ENCODE data around the gene C2orf15. TPM values are rescaled to one million over a fixed set of nuclear protein-coding genes. Genes with fewer than 3 reads are reported as not detected.
A peak's percentile ranks its signal among the peaks of the same experiment; 100 is the strongest.

C2orf15 gene
- total and polyA plus RNA-seq, 9 of the 15 experiments (the other 6 are each of a cell fraction or from before 2014, with no cell fraction given): 0.04 to 0.27 (median 0.15) TPM; not detected in 1

DNA sequence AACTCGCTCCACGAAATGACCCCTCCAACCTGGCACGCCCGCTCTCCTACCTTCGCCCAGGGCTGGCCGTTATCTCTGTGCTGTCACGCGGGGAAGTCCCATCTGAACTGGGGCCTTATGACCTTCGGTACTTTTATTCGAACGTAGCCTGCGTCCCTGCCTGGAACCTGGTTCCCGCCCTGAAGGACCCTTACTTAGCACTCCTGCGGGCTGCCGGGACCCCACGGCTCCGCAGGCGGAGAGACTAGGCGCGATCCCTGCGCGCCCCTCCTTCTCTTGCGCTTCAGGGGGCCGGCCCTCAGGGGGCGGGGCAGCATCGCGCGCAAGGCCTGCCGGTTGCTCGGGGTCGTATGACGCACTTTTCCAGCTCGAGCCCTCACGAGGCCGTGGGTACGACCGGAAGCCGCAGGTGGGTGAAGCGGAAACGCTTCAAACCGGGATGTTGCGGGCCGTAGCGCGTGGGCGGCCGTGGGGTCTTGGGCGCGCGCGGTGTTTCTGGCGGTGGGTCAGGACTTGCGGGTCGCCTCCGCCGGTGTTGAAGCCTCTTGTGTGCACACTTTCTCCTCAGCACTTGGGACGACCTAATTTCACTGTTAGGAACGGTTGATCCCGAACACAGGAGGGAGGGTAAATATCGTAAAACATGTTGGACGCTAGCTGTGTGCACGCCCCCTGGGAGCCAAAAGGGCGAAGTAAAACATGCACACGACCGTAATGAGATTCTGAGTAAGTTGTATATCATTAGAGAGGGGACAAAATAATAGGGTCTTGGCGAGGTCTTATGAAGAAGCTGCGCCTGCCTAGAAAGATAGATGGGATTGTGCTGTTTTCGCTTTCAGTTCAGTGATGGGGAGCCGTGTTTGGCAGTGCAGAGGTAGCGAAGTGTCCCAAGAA is 13.4 kb downstream of the C2orf15 start, which contains the start of the genes LIPT1 and TSGA10 (continued):
- TF ChIP-seq, protein P1, sequence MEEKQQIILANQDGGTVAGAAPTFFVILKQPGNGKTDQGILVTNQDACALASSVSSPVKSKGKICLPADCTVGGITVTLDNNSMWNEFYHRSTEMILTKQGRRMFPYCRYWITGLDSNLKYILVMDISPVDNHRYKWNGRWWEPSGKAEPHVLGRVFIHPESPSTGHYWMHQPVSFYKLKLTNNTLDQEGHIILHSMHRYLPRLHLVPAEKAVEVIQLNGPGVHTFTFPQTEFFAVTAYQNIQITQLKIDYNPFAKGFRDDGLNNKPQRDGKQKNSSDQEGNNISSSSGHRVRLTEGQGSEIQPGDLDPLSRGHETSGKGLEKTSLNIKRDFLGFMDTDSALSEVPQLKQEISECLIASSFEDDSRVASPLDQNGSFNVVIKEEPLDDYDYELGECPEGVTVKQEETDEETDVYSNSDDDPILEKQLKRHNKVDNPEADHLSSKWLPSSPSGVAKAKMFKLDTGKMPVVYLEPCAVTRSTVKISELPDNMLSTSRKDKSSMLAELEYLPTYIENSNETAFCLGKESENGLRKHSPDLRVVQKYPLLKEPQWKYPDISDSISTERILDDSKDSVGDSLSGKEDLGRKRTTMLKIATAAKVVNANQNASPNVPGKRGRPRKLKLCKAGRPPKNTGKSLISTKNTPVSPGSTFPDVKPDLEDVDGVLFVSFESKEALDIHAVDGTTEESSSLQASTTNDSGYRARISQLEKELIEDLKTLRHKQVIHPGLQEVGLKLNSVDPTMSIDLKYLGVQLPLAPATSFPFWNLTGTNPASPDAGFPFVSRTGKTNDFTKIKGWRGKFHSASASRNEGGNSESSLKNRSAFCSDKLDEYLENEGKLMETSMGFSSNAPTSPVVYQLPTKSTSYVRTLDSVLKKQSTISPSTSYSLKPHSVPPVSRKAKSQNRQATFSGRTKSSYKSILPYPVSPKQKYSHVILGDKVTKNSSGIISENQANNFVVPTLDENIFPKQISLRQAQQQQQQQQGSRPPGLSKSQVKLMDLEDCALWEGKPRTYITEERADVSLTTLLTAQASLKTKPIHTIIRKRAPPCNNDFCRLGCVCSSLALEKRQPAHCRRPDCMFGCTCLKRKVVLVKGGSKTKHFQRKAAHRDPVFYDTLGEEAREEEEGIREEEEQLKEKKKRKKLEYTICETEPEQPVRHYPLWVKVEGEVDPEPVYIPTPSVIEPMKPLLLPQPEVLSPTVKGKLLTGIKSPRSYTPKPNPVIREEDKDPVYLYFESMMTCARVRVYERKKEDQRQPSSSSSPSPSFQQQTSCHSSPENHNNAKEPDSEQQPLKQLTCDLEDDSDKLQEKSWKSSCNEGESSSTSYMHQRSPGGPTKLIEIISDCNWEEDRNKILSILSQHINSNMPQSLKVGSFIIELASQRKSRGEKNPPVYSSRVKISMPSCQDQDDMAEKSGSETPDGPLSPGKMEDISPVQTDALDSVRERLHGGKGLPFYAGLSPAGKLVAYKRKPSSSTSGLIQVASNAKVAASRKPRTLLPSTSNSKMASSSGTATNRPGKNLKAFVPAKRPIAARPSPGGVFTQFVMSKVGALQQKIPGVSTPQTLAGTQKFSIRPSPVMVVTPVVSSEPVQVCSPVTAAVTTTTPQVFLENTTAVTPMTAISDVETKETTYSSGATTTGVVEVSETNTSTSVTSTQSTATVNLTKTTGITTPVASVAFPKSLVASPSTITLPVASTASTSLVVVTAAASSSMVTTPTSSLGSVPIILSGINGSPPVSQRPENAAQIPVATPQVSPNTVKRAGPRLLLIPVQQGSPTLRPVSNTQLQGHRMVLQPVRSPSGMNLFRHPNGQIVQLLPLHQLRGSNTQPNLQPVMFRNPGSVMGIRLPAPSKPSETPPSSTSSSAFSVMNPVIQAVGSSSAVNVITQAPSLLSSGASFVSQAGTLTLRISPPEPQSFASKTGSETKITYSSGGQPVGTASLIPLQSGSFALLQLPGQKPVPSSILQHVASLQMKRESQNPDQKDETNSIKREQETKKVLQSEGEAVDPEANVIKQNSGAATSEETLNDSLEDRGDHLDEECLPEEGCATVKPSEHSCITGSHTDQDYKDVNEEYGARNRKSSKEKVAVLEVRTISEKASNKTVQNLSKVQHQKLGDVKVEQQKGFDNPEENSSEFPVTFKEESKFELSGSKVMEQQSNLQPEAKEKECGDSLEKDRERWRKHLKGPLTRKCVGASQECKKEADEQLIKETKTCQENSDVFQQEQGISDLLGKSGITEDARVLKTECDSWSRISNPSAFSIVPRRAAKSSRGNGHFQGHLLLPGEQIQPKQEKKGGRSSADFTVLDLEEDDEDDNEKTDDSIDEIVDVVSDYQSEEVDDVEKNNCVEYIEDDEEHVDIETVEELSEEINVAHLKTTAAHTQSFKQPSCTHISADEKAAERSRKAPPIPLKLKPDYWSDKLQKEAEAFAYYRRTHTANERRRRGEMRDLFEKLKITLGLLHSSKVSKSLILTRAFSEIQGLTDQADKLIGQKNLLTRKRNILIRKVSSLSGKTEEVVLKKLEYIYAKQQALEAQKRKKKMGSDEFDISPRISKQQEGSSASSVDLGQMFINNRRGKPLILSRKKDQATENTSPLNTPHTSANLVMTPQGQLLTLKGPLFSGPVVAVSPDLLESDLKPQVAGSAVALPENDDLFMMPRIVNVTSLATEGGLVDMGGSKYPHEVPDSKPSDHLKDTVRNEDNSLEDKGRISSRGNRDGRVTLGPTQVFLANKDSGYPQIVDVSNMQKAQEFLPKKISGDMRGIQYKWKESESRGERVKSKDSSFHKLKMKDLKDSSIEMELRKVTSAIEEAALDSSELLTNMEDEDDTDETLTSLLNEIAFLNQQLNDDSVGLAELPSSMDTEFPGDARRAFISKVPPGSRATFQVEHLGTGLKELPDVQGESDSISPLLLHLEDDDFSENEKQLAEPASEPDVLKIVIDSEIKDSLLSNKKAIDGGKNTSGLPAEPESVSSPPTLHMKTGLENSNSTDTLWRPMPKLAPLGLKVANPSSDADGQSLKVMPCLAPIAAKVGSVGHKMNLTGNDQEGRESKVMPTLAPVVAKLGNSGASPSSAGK (IDR thresholded peaks at IDR 0.05): peak; percentile 89
- TF ChIP-seq EP300 (IDR thresholded peaks at IDR 0.05; ENCODE audit: low read length) (no peak), TCF3 (CRISPR knock-in tag; IDR thresholded peaks at IDR 0.05) (peak; percentile 52), SMARCE1 (IDR thresholded peaks at IDR 0.05) (peak; percentile 57), SMARCA4 (IDR thresholded peaks at IDR 0.05) (peak; percentile 55), KLF16 (IDR thresholded peaks at IDR 0.05) (no peak), FOXK2 (conservative IDR thresholded peaks at IDR 0.05 in 1 of 2, IDR thresholded peaks at IDR 0.05 in 1 of 2; ENCODE audit: low read depth in 2 of 2) (peak; percentile 85 to 91), BCL6 (CRISPR knock-in tag; IDR thresholded peaks at IDR 0.05) (no peak), CTBP1 (IDR thresholded peaks at IDR 0.05; ENCODE audit: borderline replicate concordance) (peak; percentile 82; the same call in 1 of the 2 replicates), PTBP1 (IDR thresholded peaks at IDR 0.05; ENCODE audit: low read depth, low read length) (no peak), POLR2AphosphoS5 (IDR thresholded peaks at IDR 0.05; ENCODE audit: control insufficient read depth, insufficient read depth, low read depth, low read length) (peak; percentile 78)
- TF ChIP-seq, protein P2, sequence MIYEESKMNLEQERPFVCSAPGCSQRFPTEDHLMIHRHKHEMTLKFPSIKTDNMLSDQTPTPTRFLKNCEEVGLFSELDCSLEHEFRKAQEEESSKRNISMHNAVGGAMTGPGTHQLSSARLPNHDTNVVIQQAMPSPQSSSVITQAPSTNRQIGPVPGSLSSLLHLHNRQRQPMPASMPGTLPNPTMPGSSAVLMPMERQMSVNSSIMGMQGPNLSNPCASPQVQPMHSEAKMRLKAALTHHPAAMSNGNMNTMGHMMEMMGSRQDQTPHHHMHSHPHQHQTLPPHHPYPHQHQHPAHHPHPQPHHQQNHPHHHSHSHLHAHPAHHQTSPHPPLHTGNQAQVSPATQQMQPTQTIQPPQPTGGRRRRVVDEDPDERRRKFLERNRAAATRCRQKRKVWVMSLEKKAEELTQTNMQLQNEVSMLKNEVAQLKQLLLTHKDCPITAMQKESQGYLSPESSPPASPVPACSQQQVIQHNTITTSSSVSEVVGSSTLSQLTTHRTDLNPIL (CRISPR knock-in tag; IDR thresholded peaks at IDR 0.05): no peak
- TF ChIP-seq, protein P3, sequence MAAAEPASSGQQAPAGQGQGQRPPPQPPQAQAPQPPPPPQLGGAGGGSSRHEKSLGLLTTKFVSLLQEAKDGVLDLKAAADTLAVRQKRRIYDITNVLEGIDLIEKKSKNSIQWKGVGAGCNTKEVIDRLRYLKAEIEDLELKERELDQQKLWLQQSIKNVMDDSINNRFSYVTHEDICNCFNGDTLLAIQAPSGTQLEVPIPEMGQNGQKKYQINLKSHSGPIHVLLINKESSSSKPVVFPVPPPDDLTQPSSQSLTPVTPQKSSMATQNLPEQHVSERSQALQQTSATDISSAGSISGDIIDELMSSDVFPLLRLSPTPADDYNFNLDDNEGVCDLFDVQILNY (CRISPR knock-in tag; IDR thresholded peaks at IDR 0.05): no peak
- TF ChIP-seq, protein P4, sequence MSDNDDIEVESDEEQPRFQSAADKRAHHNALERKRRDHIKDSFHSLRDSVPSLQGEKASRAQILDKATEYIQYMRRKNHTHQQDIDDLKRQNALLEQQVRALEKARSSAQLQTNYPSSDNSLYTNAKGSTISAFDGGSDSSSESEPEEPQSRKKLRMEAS (CRISPR knock-in tag; IDR thresholded peaks at IDR 0.05): peak; percentile 94
